Glomerular visceral epithelial cell (primary cell): ENCODE results near the gene KAT8.
A peak's percentile ranks its signal among the peaks of the same experiment; 100 is the strongest.

Experiments used
- DNase-seq: peaks from one replicate; pipeline ENCODE4 v3.0.0-alpha.2; 2016; ENCODE audit errors: extremely low spot score

Gene KAT8

DNA sequence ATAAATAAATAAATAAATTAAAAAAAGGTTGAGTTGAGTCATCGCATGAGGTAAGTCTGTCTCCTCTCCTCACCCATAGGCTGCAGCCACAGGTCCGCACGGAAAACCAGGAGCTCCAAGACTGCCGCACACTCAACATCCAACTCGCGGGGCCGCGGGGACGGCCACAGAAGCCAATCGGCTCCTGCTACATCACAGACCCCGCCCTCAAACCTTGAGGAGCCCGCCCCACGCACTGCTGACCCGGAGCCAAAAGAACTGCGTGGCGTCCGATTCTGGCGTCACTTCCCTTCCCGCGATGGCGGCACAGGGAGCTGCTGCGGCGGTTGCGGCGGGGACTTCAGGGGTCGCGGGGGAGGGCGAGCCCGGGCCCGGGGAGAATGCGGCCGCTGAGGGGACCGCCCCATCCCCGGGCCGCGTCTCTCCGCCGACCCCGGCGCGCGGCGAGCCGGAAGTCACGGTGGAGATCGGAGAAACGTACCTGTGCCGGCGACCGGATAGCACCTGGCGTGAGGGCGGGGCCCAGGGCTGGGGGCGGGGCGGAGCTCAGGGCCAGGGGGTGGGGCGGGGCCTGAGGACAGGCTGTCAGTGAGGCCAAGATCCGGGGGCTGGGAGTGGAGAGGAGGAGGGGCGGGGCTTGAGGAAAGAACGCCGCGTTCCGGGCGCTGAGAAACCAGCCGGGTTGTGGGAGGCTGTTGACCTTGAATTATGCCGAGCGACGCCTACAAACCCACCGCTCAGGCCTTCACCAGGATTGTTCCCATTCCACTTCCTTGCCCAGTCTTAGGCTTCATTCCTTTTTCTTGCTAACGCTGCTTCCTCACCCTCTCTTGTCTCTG, at the start of gene KAT8:
KAT8 (plus strand) TSS at position 281 of the 839 bp plus-strand sequence; CDS start at position 299, 18 bp downstream.
- DNase-seq: peak; percentile 98

DNA sequence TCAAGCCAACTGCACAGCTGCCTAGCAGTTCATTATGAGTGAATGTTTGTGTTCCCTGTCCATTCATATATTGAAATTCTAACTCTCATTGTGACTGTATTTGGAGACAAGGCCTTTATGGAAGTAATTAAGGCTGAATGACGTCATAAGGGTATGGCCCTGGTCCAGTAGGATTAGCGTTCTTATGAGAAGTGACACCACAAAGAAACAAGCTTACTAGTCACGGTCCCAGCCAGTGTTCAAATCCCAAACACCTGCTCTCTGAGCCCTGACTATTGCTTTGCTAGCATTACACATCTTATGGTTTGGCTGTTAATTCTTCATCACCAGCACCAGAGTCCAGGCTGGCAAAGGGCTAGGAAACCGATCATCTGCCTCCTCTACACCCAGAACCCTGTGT, 45.6 kb upstream of the KAT8 start:
- no peak for DNase-seq

DNA sequence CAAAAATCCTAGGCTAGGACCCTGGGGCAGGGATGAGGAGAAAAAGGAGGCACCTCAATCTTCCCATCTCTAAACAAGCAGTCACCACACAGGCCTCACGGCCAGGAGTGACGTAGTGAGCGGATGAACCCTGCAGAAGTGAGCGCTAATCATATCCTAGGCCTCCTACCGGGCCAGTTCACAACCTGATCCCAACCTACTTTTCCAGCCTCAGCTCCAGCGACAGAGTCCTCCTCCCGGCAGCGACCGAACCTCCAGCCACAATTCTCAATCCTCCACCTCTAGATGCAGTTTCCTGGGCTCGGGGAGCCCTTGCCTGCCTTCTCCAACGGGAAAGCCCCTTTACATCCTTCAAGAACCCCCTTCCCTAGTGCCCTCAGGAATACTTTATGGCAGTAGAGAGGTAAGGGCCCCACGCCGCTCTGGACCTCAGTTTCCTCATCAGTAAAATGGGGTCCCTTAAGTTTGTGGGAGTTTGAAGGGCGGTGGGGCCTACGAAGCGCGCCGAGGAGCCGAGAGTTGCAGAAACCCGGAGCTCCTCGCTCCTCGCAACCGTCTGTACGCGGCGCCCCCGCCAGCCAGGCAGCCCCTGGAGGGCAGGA, 44.8 kb upstream of the KAT8 start:
- DNase-seq: no peak

GRCh38 chr16:31073142-31073969, 44.1 kb upstream of the KAT8 start:
- DNase-seq: peak; percentile 83

DNA sequence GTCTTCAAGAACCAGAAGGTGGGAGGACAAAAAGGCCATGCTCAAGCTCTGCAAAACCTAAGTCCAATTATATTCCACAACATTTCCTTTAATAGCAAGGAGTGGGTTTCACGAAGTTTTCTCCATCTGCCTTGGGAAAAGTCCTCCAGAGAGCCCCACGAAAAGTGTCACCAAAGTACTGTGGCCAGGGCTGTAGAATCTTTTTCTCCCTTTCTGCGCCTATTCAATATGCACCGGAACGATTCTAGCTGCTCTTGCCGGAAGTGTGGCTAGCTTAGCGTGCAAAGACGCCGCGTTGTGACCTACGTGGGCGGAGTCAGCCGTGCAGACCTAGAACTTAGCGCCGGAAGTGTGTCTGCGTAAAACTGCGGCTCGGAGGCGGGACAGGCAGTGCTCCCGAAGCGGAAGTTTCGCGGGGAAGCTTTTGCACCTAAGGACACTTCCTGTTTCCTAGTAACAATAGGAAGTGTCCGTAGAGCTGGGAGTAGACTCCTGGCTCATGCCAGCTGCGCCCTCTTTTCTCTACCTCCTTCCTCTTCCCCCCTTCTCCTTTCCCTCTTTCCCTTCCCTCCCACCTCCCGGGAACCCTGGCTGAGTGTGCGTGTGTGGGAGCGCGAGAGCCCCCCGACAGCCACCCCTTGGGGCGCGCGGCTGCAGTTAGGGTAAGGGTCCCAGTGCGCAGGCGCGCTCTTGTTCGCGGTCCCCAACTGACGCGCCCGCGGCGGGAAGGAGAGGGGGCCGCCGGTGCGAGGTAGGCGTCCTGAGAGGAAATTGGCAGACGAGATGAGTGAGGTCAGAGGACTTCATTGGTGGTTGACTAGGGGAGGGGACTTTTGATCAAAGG, 43.3 kb upstream of the KAT8 start, which contains the start of the genes ZNF646 and ZNF668:
ZNF646 (plus strand) TSS at position 453 of the 844 bp plus-strand sequence. CDS start 1,903 bp downstream, outside the sequence.
ZNF668 (minus strand) TSS at position 271 of the 844 bp plus-strand sequence. CDS start 9,781 bp downstream, outside the sequence.
- peak; percentile 98 for DNase-seq

DNA sequence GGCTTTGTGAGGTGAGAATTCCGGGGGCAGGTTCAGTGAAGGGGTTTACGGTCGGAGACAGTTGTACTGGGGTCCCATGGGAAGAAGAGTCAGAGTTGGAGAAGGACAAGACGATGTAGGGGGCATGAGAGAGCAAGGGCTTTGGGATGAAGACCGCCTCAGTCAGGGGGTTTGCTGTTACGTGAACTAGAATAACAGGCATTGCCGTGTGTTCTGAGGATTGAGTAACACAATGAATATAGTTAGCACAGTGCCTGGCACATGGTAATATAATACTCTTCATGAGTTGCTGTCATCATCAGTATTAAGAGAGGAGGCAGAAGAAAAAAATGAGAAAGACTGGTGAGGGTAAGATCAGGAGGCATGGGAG, 42.7 kb upstream of the KAT8 start:
- DNase-seq: no peak

DNA sequence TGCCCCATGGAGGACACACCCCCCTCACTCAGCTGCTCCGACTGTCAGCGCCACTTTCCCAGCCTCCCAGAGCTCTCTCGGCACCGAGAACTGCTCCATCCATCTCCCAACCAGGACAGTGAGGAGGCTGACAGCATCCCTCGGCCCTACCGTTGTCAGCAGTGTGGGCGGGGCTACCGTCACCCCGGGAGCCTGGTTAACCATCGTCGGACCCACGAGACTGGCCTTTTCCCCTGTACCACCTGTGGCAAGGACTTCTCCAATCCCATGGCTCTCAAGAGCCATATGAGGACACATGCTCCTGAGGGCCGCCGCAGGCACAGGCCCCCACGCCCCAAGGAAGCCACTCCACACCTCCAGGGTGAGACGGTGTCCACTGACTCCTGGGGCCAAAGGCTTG, 41.1 kb upstream of the KAT8 start:
- DNase-seq: no peak

GRCh38 chr16:31077024-31077423, 40.4 kb upstream of the KAT8 start:
- no peak for DNase-seq

GRCh38 chr16:31077592-31078396, 39.7 kb upstream of the KAT8 start:
- DNase-seq: no peak

GRCh38 chr16:31078597-31079341, 38.7 kb upstream of the KAT8 start:
- DNase-seq: no peak

DNA sequence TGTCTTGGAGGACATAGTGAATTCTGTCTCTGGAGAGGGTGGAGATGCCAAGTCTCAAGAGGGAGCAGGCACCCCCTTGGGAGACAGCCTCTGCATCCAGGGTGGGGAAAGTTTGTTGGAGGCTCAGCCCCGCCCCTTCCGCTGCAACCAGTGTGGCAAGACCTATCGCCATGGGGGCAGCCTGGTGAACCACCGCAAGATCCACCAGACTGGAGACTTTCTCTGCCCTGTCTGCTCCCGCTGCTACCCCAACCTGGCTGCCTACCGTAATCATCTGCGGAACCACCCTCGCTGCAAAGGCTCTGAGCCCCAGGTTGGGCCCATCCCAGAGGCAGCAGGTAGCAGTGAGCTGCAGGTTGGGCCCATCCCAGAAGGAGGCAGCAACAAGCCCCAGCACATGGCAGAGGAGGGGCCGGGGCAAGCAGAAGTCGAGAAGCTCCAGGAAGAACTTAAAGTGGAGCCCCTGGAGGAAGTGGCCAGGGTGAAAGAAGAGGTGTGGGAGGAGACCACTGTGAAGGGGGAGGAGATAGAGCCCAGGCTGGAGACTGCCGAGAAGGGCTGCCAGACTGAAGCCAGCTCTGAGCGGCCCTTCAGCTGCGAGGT, 38.0 kb upstream of the KAT8 start:
- DNase-seq: no peak

- no peak for DNase-seq
Measured at GRCh38 chr16:31080035-31080629, 37.3 kb upstream of the KAT8 start.

DNA sequence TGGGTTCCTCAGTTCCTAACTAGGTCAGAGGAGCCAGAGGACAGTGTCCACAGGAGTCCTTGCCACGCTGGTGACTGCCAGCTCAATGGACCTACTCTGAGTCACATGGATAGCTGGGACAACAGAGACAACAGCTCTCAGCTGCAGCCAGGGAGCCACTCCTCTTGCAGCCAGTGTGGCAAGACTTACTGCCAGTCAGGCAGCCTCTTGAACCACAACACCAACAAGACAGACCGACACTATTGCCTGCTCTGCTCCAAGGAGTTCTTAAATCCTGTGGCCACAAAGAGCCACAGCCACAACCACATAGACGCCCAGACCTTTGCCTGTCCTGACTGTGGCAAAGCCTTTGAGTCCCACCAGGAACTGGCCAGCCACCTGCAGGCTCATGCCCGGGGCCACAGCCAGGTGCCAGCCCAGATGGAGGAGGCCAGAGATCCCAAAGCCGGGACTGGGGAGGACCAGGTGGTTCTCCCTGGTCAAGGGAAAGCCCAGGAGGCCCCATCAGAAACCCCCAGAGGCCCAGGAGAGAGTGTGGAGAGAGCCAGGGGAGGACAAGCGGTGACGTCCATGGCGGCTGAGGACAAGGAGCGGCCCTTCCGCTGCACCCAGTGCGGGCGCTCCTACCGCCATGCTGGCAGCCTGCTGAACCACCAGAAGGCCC, 36.6 kb upstream of the KAT8 start:
- no peak for DNase-seq

GRCh38 chr16:31081428-31082351, 35.8 kb upstream of the KAT8 start:
- DNase-seq: no peak

DNA sequence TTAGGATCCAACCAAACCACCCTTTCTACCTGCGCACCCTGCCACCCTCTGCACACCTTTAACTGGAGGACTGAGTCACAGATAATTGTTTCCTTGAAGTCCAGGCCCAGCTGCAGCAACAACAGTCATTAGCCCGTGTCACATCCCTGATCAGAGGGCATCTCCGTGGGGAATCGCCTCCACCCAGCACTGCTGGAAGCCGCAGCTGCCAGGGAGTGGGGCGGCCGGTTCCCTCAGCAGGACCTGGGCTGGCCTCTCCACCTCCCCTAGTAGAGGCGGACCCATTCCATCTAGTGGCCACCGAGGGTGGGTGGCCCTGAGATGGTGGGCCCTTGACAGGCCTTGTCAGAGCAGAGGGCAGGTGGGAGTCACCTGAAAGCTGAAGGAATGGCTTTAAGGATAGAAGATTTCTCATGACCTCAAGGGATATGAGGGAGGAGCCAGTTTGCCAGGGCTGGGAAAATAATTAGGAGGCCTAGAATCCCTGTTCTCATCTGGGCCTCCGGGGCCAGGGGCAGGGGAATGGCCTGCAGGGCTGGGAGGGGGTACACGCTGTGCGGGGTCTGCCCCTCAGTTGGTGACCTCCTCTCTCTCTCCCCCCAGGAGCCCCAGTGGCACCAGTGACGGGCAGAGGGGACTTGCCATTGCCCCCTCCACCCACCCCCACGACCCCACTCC, 35.0 kb upstream of the KAT8 start:
- DNase-seq: no peak

GRCh38 chr16:31083081-31083480, 34.4 kb upstream of the KAT8 start:
- no peak for DNase-seq

GRCh38 chr16:31083556-31083955, 33.9 kb upstream of the KAT8 start:
- no peak for DNase-seq
